Endothelial cell of umbilical vein (primary cell): ENCODE data around the gene FAM120B. TPM values are rescaled to one million over a fixed set of nuclear protein-coding genes. Genes with fewer than 3 reads are reported as not detected.

ENCODE experiments used
- BruUV-seq: library from RNA; stranded (reverse); fragments of 400-500 nt; replicated peaks from 2 replicates; lab custom pipeline; 2021; lab: Mats Ljungman, UMichigan
- CTCF ChIA-PET: fragments of 300-600, 350-600 bp; sonication (Branson Sonifier 250); formaldehyde crosslinking; loops from one replicate; lab custom pipeline; 2021; ENCODE audit warnings: antibody characterized with exemption, inconsistent platforms; lab: Charles Lee
- POLR2A ChIA-PET: fragments of 300-600, 350-600 bp; sonication (Branson Sonifier 250); formaldehyde crosslinking; loops from one replicate; lab custom pipeline; 2021; ENCODE audit warnings: antibody characterized with exemption, inconsistent platforms; lab: Charles Lee
- DNase-seq: peaks from one replicate; pipeline ENCODE4 v3.0.0-alpha.2; 2011; ENCODE audit warnings: low read depth, low spot score
- FAIRE-seq: peaks from 2 replicates; lab custom pipeline; 2011; peaks lifted over from hg19 to GRCh38; lab: Jason Lieb, UNC
- H2AFZ ChIP-seq: 2 replicates; pipeline ENCODE4 v1.6.0; 2012; ENCODE audit warnings: low read depth, low read length, control low read depth, inconsistent platforms
- H3K27ac ChIP-seq: 2 replicates; pipeline ENCODE4 v1.5.1; 2011; ENCODE audit warnings: low read depth, mild to moderate bottlenecking, control low read depth, low read length, moderate library complexity; ENCODE audit not compliant: insufficient read depth
- H3K27me3 ChIP-seq, 2 experiments: 2 replicates each; pipeline versions ENCODE4 v1.6.0 to v1.6.1; 2011; ENCODE audit warnings: low read length in 2 of 2, mixed read lengths in 1 of 2; ENCODE audit not compliant: control insufficient read depth in 2 of 2, insufficient read depth in 2 of 2
- H3K36me3 ChIP-seq, 2 experiments: 2 replicates in 1 of 2; 3 replicates in 1 of 2; pipeline ENCODE4 v1.5.1; 2011; ENCODE audit warnings: low read length in 2 of 2, mild to moderate bottlenecking in 1 of 2, moderate library complexity in 1 of 2; ENCODE audit not compliant: control insufficient read depth in 2 of 2, insufficient read depth in 2 of 2; ENCODE audit errors: extremely low read depth in 1 of 2
- H3K4me1 ChIP-seq: 3 replicates; pipeline ENCODE4 v1.5.1; 2011; ENCODE audit warnings: mild to moderate bottlenecking, low read length; ENCODE audit not compliant: control insufficient read depth, insufficient read depth; ENCODE audit errors: extremely low read depth
- H3K4me2 ChIP-seq: 2 replicates; pipeline ENCODE4 v1.6.1; 2011; ENCODE audit warnings: low read length, control low read depth, mixed read lengths; ENCODE audit not compliant: insufficient read depth
- H3K4me3 ChIP-seq, 3 experiments: fragments of 200-600 bp in 1 of 3; sonication (generic), shearing (Covaris generic) in 1 of 3; replicated peaks in 1 of 3; 2 replicates each; pipeline ENCODE4 v1.5.1; 2011 to 2016; ENCODE audit warnings: control low read depth in 3 of 3, low read length in 3 of 3, mild to moderate bottlenecking in 2 of 3, inconsistent platforms in 1 of 3, low read depth in 1 of 3, moderate library complexity in 1 of 3; ENCODE audit not compliant: insufficient read depth in 1 of 3
- H3K79me2 ChIP-seq: 2 replicates; pipeline ENCODE4 v1.6.0; 2012; ENCODE audit warnings: low read length, inconsistent platforms; ENCODE audit not compliant: control insufficient read depth, insufficient read depth
- H3K9ac ChIP-seq: replicated peaks from 2 replicates; pipeline ENCODE3; 2011; ENCODE audit warnings: low read length, control low read depth; ENCODE audit not compliant: insufficient read depth; ENCODE audit errors: extremely low read depth
- H3K9me1 ChIP-seq: replicated peaks from 3 replicates; pipeline ENCODE4 v1.6.0; 2011; ENCODE audit warnings: mild to moderate bottlenecking, low read length; ENCODE audit not compliant: control insufficient read depth, insufficient read depth; ENCODE audit errors: extremely low read depth
- H3K9me3 ChIP-seq: replicated peaks from 2 replicates; pipeline ENCODE4 v1.5.1; 2012; ENCODE audit warnings: low read length, inconsistent platforms; ENCODE audit not compliant: control insufficient read depth, insufficient read depth
- H4K20me1 ChIP-seq: replicated peaks from 2 replicates; pipeline ENCODE3; 2011; ENCODE audit warnings: mild to moderate bottlenecking, low read length; ENCODE audit not compliant: control insufficient read depth, insufficient read depth; ENCODE audit errors: extremely low read depth
- CTCF ChIP-seq, 2 donors: IDR thresholded peaks; 1 replicate in 1 of 2; 2 replicates in 1 of 2; pipeline ENCODE4 v1.5.1; 2011; ENCODE audit warnings: low read length in 2 of 2, mild to moderate bottlenecking in 2 of 2, moderate library complexity in 2 of 2, control low read depth in 1 of 2, inconsistent platforms in 1 of 2, low read depth in 1 of 2; ENCODE audit not compliant: insufficient read depth in 1 of 2; ENCODE audit errors: extremely low read depth in 1 of 2
- EZH2 ChIP-seq: IDR thresholded peaks from 2 replicates; pipeline ENCODE4 v1.6.1; 2012; ENCODE audit warnings: borderline replicate concordance, low read depth, mild to moderate bottlenecking, moderate library complexity, low read length, inconsistent platforms; ENCODE audit not compliant: severe bottlenecking
- FOS ChIP-seq: IDR thresholded peaks from 2 replicates; pipeline ENCODE4 v1.6.1; 2011; ENCODE audit warnings: mild to moderate bottlenecking, low read length, moderate library complexity, borderline replicate concordance; ENCODE audit not compliant: insufficient read depth
- GATA2 ChIP-seq: IDR thresholded peaks from 2 replicates; pipeline ENCODE4 v1.7.0; 2011; ENCODE audit warnings: low read depth, mild to moderate bottlenecking, moderate library complexity, mixed read lengths, low read length; ENCODE audit not compliant: insufficient read length, insufficient read depth
- JUN ChIP-seq: IDR thresholded peaks from 2 replicates; pipeline ENCODE4 v1.6.1; 2011; ENCODE audit warnings: borderline replicate concordance, low read depth; ENCODE audit not compliant: insufficient read length, insufficient read depth
- MAX ChIP-seq: IDR thresholded peaks from 2 replicates; pipeline ENCODE4 v1.6.1; 2011; ENCODE audit not compliant: insufficient read depth, insufficient read length
- POLR2A ChIP-seq: IDR thresholded peaks from 2 replicates; pipeline ENCODE4 v1.6.1; 2012; ENCODE audit warnings: low read depth, mild to moderate bottlenecking, control low read depth, low read length
- POLR2AphosphoS5 ChIP-seq: IDR thresholded peaks from 2 replicates; pipeline ENCODE4 v1.6.1; 2012; ENCODE audit warnings: low read depth, mild to moderate bottlenecking, control low read depth, low read length, moderate library complexity; ENCODE audit not compliant: insufficient read depth
- dilution Hi-C: fragments of 300-500 bp; cut with MboI; formaldehyde crosslinking; loops from one replicate; pipeline ENCODE4 v1.15.0; 2019; ENCODE audit warnings: low sequenced_read_pairs; ENCODE audit not compliant: extremely low pct_ligation_motif_present
- intact Hi-C: fragments of 100-400 bp; cut with micrococcal nuclease; formaldehyde crosslinking; loops from one replicate; pipeline ENCODE4 v1.10.0; 2022
- polyA plus RNA-seq, 4 experiments: library from polyadenylated mRNA; depleted of rRNA in 3 of 4; stranded (reverse) in 3 of 4; unstranded in 1 of 4; fragments of >200 nt; gene quantifications; 2 replicates each; pipeline versions ENCODE4 v1.2.1 to v1.2.3, GENCODE V29; 2011 to 2012; ENCODE audit warnings: missing spikeins in 1 of 4
- total RNA-seq: library from RNA; stranded (reverse); gene quantifications from 2 replicates; pipeline ENCODE4 v1.2.3, GENCODE V29; 2021

The FAM120B gene
- total and polyA plus RNA-seq, 2 donors (not counting 3 experiments of a cell fraction or from before 2014, with no cell fraction given) = 10.8 to 28.2 TPM

DNA sequence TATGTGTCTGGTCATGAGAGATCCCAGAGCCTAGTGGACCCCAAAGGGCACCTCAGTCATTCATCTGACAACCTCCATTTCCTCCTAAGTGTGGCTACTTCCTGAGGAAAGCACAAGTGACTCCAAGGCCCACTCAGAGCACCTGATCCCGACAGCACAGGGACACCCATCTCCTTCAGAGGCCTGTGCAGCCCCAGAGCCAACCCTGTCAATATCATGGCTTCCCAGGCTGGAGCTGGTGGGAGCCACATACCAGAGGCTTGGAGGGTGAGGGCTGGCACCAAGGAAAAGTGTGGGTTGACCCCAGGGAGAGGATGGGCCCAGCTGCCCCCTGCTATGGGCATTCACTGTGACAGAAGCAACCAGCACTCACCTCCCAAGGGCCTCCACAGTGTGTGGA lies 129.2 kb downstream of the FAM120B start:
- H3K9me1 ChIP-seq = no peaks in the 10 kb centered on the region
- intact Hi-C loops = loop anchor here (5.0 kb wide), 1 partner anchor 88 kb away; no protein-coding TSS in a partner anchor
- no peak for TF ChIP-seq GATA2
- TF ChIP-seq FOS = no peak
- no peak for TF ChIP-seq EZH2
- no peak for TF ChIP-seq CTCF (IDR thresholded peaks at IDR 0.05; ENCODE audit: extremely low read depth in 1 of 2, insufficient read depth in 1 of 2, low read depth in 1 of 2, low read length in 2 of 2)
- TF ChIP-seq POLR2A = no peak
- TF ChIP-seq MAX = no peak
- TF ChIP-seq POLR2AphosphoS5 = no peak
- TF ChIP-seq JUN = no peak
- dilution Hi-C loops = no loop called here
- ChIA-PET POLR2A (no interaction called here), CTCF (no interaction called here)
- BruUV-seq = no TSS peak
- no peak overlapping the region for H3K9ac ChIP-seq
- no peak for DNase-seq
- H3K4me3 ChIP-seq = no peak overlapping the region
- H3K9me3 ChIP-seq = no peaks in the 10 kb centered on the region
- H3K4me1 ChIP-seq = peaks cover 5% of the 10 kb centered on the region
- peaks cover 0 to 1% of the 10 kb centered on the region in 2 experiments for H3K27me3 ChIP-seq
- no peaks in the 10 kb centered on the region for H3K36me3 ChIP-seq
- no peak overlapping the region for H3K27ac ChIP-seq
- H4K20me1 ChIP-seq = no peaks in the 10 kb centered on the region
- H2AFZ ChIP-seq = no peak overlapping the region
- no peaks in the 10 kb centered on the region for H3K79me2 ChIP-seq
- H3K4me2 ChIP-seq = no peak overlapping the region
- FAIRE-seq = no peak
